AG08395 (cell line): Measurements from ENCODE around the gene EDNRB.
A peak's percentile ranks its signal among the peaks of the same experiment; 100 is the strongest.
"Not testable (repeated sequence)": the region's sequence is repeated elsewhere in the genome, so short reads cannot be mapped to it uniquely, and the experiment has no call there.

Experiments
- DNase-seq: peaks from one replicate; pipeline ENCODE4 v3.0.0; 2012; ENCODE audit warnings: mixed read lengths, low spot score

EDNRB gene

GRCh38 chr13:77918391-77919245 is at the start of gene EDNRB:
Gene EDNRB, minus strand, starts transcription at chr13:77918831. Its CDS starts 258 bp downstream, at chr13:77918573.
- DNase-seq = peak; percentile 23

- no peak for DNase-seq
These were observed 48.0 kb upstream of the EDNRB start for GRCh38 chr13:77966671-77967070.

GRCh38 chr13:77952737-77953136 is 34.1 kb upstream of the EDNRB start:
- no peak for DNase-seq

- no peak for DNase-seq
These were observed 33.6 kb upstream of the EDNRB start for GRCh38 chr13:77952276-77952675.

GRCh38 chr13:77946522-77946921 is 27.9 kb upstream of the EDNRB start:
- no peak for DNase-seq

GRCh38 chr13:77935063-77935462 is 16.4 kb upstream of the EDNRB start:
- not testable (repeated sequence) for DNase-seq

GRCh38 chr13:77930430-77930829 is 11.8 kb upstream of the EDNRB start:
- no peak for DNase-seq

GRCh38 chr13:77928909-77929308 is 10.3 kb upstream of the EDNRB start:
- DNase-seq = no peak

GRCh38 chr13:77925616-77926015 is 7.0 kb upstream of the EDNRB start:
- DNase-seq = no peak

GRCh38 chr13:77919921-77920294 is 1.3 kb upstream of the EDNRB start:
- DNase-seq = no peak

- peak; percentile 21 for DNase-seq
These were observed 752 bp upstream of the EDNRB start for GRCh38 chr13:77919246-77919920.

GRCh38 chr13:77916488-77916887 is 2.1 kb downstream of the EDNRB start:
- DNase-seq = no peak

- DNase-seq = no peak
These were observed 2.9 kb downstream of the EDNRB start for GRCh38 chr13:77915686-77916085.

GRCh38 chr13:77913003-77913402 is 5.6 kb downstream of the EDNRB start:
- DNase-seq = no peak

GRCh38 chr13:77911751-77912150 is 6.9 kb downstream of the EDNRB start:
- no peak for DNase-seq

GRCh38 chr13:77909827-77910226 is 8.8 kb downstream of the EDNRB start:
- no peak for DNase-seq

GRCh38 chr13:77908531-77908930 is 10.1 kb downstream of the EDNRB start:
- no peak for DNase-seq

GRCh38 chr13:77907666-77908341 is 10.8 kb downstream of the EDNRB start:
- no peak for DNase-seq

- DNase-seq = no peak
These were observed 14.6 kb downstream of the EDNRB start for GRCh38 chr13:77904031-77904430.

GRCh38 chr13:77903435-77903834 is 15.2 kb downstream of the EDNRB start:
- DNase-seq = no peak

- DNase-seq = no peak
These were observed 16.2 kb downstream of the EDNRB start for GRCh38 chr13:77902319-77902963.

- no peak for DNase-seq
These were observed 20.5 kb downstream of the EDNRB start for GRCh38 chr13:77898097-77898496.
